Peyer's patch (tissue), 4 donors: ENCODE measurements around the gene CHST11. TPM values are rescaled to one million over a fixed set of nuclear protein-coding genes. Genes with fewer than 3 reads are reported as not detected.

Experiments
- DNase-seq, 3 donors: peaks; one replicate each; pipeline ENCODE4 v3.0.0-alpha.2; 2017 to 2019
- H3K27ac ChIP-seq, 4 donors: fragments of 200-600 bp; sonication (generic); one replicate each; pipeline ENCODE4 v1.5.1; 2016 to 2019
- H3K27me3 ChIP-seq, 2 donors: fragments of 200-600 bp; sonication (generic); one replicate each; pipeline ENCODE4 v1.5.1; 2019
- H3K36me3 ChIP-seq, 3 donors: fragments of 200-600 bp; sonication (generic); one replicate each; pipeline ENCODE4 v1.5.1; 2016 to 2019
- H3K4me1 ChIP-seq, 4 donors: fragments of 200-600 bp; sonication (generic); one replicate each; pipeline ENCODE4 v1.5.1; 2016 to 2019
- H3K4me3 ChIP-seq, 4 donors: fragments of 200-600 bp; sonication (generic); 1 replicate in 3 of 4; 2 replicates in 1 of 4; pipeline ENCODE4 v1.5.1; 2016 to 2019; ENCODE audit warnings: mild to moderate bottlenecking in 1 of 4
- H3K9me3 ChIP-seq, 4 donors: fragments of 200-600 bp; sonication (generic); one replicate each; pipeline ENCODE4 v1.5.1; 2016 to 2019; ENCODE audit warnings: mild to moderate bottlenecking in 1 of 4
- CTCF ChIP-seq, 6 experiments: fragments of 450-650 bp in 4 of 6; fragments of 200-600 bp in 2 of 6; sonication (generic) in 1 of 6; IDR thresholded peaks; one replicate each; pipeline ENCODE4 v1.5.1; 2017 to 2019; ENCODE audit warnings: antibody characterized with exemption in 6 of 6, mild to moderate bottlenecking in 3 of 6, moderate library complexity in 1 of 6
- POLR2A ChIP-seq, 2 donors: fragments of 450-650 bp; IDR thresholded peaks; one replicate each; pipeline ENCODE4 v1.5.1; 2017; ENCODE audit warnings: antibody characterized with exemption in 2 of 2, mild to moderate bottlenecking in 2 of 2, moderate library complexity in 2 of 2
- total RNA-seq, 4 donors: library from RNA; depleted of rRNA; stranded (reverse); fragments of >200 nt; gene quantifications; one replicate each; pipeline ENCODE4 v1.1.0, GENCODE V29; 2016

CHST11 gene
- total RNA-seq, 4 donors from 2014 or later: 9.9 to 119 (median 15.6) TPM

GRCh38 chr12:104763168-104763805 is 306.5 kb downstream of the CHST11 start:
- Histone ChIP-seq H3K36me3 (no peaks in the 10 kb centered on the region), H3K27me3 (no peaks in the 10 kb centered on the region), H3K4me1 (no peaks in the 10 kb centered on the region)

GRCh38 chr12:104764225-104765091 is 307.7 kb downstream of the CHST11 start:
- no peaks in the 10 kb centered on the region for H3K4me1 ChIP-seq
- H3K27me3 ChIP-seq: no peaks in the 10 kb centered on the region
- TF ChIP-seq POLR2A (IDR thresholded peaks at IDR 0.05) (no peak), CTCF (IDR thresholded peaks at IDR 0.05) (no peak)
- no peak for DNase-seq
- H3K27ac ChIP-seq: no peak overlapping the region
- no peaks in the 10 kb centered on the region for H3K36me3 ChIP-seq
- H3K4me3 ChIP-seq: no peak overlapping the region
- no peaks in the 10 kb centered on the region for H3K9me3 ChIP-seq

More at GRCh38 chr12:104763168-104763805, 306.5 kb downstream of the CHST11 start:
- Histone ChIP-seq H3K4me3 (no peak overlapping the region), H3K9me3 (no peaks in the 10 kb centered on the region), H3K27ac (no peak overlapping the region)
- DNase-seq: no peak
- TF ChIP-seq CTCF (IDR thresholded peaks at IDR 0.05): no peak
- no peak for TF ChIP-seq POLR2A (IDR thresholded peaks at IDR 0.05)

GRCh38 chr12:104767261-104767660 is 310.5 kb downstream of the CHST11 start:
- no peaks in the 10 kb centered on the region for H3K4me1 ChIP-seq
- no peaks in the 10 kb centered on the region for H3K27me3 ChIP-seq
- H3K36me3 ChIP-seq: no peaks in the 10 kb centered on the region
- H3K27ac ChIP-seq: no peak overlapping the region
- H3K9me3 ChIP-seq: no peaks in the 10 kb centered on the region
- H3K4me3 ChIP-seq: no peak overlapping the region
- TF ChIP-seq POLR2A (IDR thresholded peaks at IDR 0.05): no peak
- no peak for TF ChIP-seq CTCF (IDR thresholded peaks at IDR 0.05)
- DNase-seq: no peak

GRCh38 chr12:104768033-104768432 is 311.3 kb downstream of the CHST11 start:
- Histone ChIP-seq H3K27me3 (no peaks in the 10 kb centered on the region), H3K9me3 (no peaks in the 10 kb centered on the region), H3K4me1 (no peaks in the 10 kb centered on the region), H3K27ac (no peak overlapping the region), H3K36me3 (no peaks in the 10 kb centered on the region), H3K4me3 (no peak overlapping the region)
- DNase-seq: no peak
- TF ChIP-seq POLR2A (IDR thresholded peaks at IDR 0.05) (no peak), CTCF (IDR thresholded peaks at IDR 0.05) (no peak)

- no peaks in the 10 kb centered on the region for H3K4me1 ChIP-seq
- no peaks in the 10 kb centered on the region for H3K27me3 ChIP-seq
- no peak overlapping the region for H3K4me3 ChIP-seq
- no peak overlapping the region for H3K27ac ChIP-seq
- DNase-seq: no peak
- peaks cover 0 to 3% (median 0%) of the 10 kb centered on the region in 4 donors for H3K9me3 ChIP-seq
- TF ChIP-seq POLR2A (IDR thresholded peaks at IDR 0.05) (no peak), CTCF (IDR thresholded peaks at IDR 0.05) (no peak)
- H3K36me3 ChIP-seq: no peaks in the 10 kb centered on the region
Observed at GRCh38 chr12:104769144-104769561, 312.4 kb downstream of the CHST11 start.
